Brain microvascular endothelial cell (primary cell): ENCODE data around the gene MPI.

Experiments
- DNase-seq: peaks from one replicate; pipeline ENCODE4 v3.0.0-alpha.2; 2020
- H3K27ac ChIP-seq: fragments of 250-450 bp; sonication (Bioruptor Pico); 2 replicates; pipeline ENCODE4 v1.5.1; 2020; ENCODE audit warnings: mild to moderate bottlenecking, moderate library complexity
- H3K27me3 ChIP-seq: fragments of 250-450 bp; sonication (Bioruptor Pico); replicated peaks from 2 replicates; pipeline ENCODE4 v1.5.1; 2020; ENCODE audit warnings: mild to moderate bottlenecking
- H3K36me3 ChIP-seq: fragments of 250-450 bp; sonication (Bioruptor Pico); replicated peaks from 2 replicates; pipeline ENCODE4 v1.5.1; 2020; ENCODE audit warnings: mild to moderate bottlenecking
- H3K4me3 ChIP-seq: 2 replicates; pipeline ENCODE4 v1.5.1; 2011; ENCODE audit warnings: low read depth, mild to moderate bottlenecking, control low read depth, low read length, moderate library complexity
- CTCF ChIP-seq: IDR thresholded peaks from 2 replicates; pipeline ENCODE4 v1.5.1; 2011; ENCODE audit warnings: low read depth, mild to moderate bottlenecking, moderate library complexity, low read length, control low read depth, inconsistent platforms; ENCODE audit errors: missing control alignments
- in situ Hi-C: cut with HindIII; loops from 2 replicates; pipeline ENCODE4 v1.10.0; 2017; ENCODE audit warnings: low sequenced_read_pairs, low pct_ligation_motif_present

MPI gene

GRCh38 chr15:74951006-74951405, 61.2 kb downstream of the MPI start:
- no peaks in the 10 kb centered on the region for H3K36me3 ChIP-seq
- no peak for TF ChIP-seq CTCF
- no peak for DNase-seq
- H3K4me3 ChIP-seq = no peak overlapping the region
- no peak overlapping the region for H3K27ac ChIP-seq
- in situ Hi-C loops = no loop called here
- no peaks in the 10 kb centered on the region for H3K27me3 ChIP-seq
